ENCODE data around the gene FHAD1. TPM values are rescaled to one million over a fixed set of nuclear protein-coding genes. Genes with fewer than 3 reads are reported as not detected.

The FHAD1 gene
- total and polyA plus RNA-seq, 2 donors (not counting 1 experiment from before 2014, with no cell fraction given), result not detected

DNA sequence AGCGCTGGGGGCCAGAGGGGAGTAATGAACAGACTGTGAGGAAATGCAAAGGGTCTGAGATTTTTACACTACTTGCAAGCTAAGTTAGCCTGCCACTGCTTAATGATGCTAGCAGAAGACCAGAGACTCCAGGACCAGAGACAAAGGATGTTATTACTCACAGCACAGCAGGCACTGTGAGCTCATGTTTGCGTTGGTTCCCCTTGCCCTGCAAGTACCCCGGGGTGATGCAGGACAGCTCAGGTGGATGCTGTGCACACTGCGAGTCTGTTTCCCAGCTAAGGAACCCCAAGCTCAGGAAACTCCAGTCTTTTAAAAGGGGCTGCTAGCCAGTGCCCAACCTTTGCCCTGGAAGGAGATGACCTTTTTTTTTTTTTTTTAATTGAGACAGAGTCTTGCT is 1.2 kb downstream of the FHAD1 start:
- Histone ChIP-seq H3K9me3 (ENCODE audit: control extremely low read depth in 1 of 3, control insufficient read depth in 2 of 3, insufficient read depth in 1 of 3, low read length in 2 of 3) (peaks cover 0 to 27% (median 0%) of the 10 kb centered on the region in 3 donors), H3K9ac (ENCODE audit: low read length) (no peak overlapping the region), H3K27me3 (replicated peaks in 1 of 4; ENCODE audit: control extremely low read depth in 1 of 4, control insufficient read depth in 3 of 4, insufficient read depth in 4 of 4, low read length in 3 of 4) (peaks cover 0 to 37% (median 27%) of the 10 kb centered on the region in 4 experiments), H3K36me3 (replicated peaks in 1 of 2; ENCODE audit: control extremely low read depth in 1 of 2, control insufficient read depth in 1 of 2, extremely low read depth in 1 of 2, insufficient read depth in 2 of 2, low read length in 1 of 2) (no peaks in the 10 kb centered on the region), H4K20me1 (ENCODE audit: control insufficient read depth, insufficient read depth, low read length, poor library complexity, severe bottlenecking) (no peaks in the 10 kb centered on the region), H3K79me2 (ENCODE audit: control insufficient read depth, insufficient read depth, low read length) (no peaks in the 10 kb centered on the region), H3K4me3 (ENCODE audit: control extremely low read depth in 1 of 5, extremely low read depth in 1 of 5, insufficient read depth in 1 of 5, low read depth in 2 of 5, low read length in 4 of 5) (no peak overlapping the region), H3K27ac (ENCODE audit: low read length in 2 of 2) (no peak overlapping the region), H3K4me2 (replicated peaks; ENCODE audit: low read depth, low read length, poor library complexity, severe bottlenecking) (no peak overlapping the region), H3K4me1 (ENCODE audit: control insufficient read depth in 2 of 2, insufficient read depth in 2 of 2, low read length in 2 of 2) (peaks cover 7% of the 10 kb centered on the region in 2 donors), H2AFZ (ENCODE audit: insufficient read depth, low read depth, low read length, poor library complexity, severe bottlenecking) (no peak overlapping the region)
- no peak overlapping the region for H3K4me3 Mint-ChIP-seq
- H3K4me1 Mint-ChIP-seq, result peaks cover 6% of the 10 kb centered on the region
- WGBS (ENCODE audit: insufficient coverage), result 93% methylated on average over 3 of the region's 4 CpGs
- H3K27me3 Mint-ChIP-seq, result peaks cover 66% of the 10 kb centered on the region
- ChIA-PET CTCF (no interaction called here), POLR2A (no interaction called here)
- no peak overlapping the region for H3K27ac Mint-ChIP-seq
- DNase-seq (no peak), ATAC-seq (ENCODE audit: low read depth) (no peak)
- TF ChIP-seq, protein P1, sequence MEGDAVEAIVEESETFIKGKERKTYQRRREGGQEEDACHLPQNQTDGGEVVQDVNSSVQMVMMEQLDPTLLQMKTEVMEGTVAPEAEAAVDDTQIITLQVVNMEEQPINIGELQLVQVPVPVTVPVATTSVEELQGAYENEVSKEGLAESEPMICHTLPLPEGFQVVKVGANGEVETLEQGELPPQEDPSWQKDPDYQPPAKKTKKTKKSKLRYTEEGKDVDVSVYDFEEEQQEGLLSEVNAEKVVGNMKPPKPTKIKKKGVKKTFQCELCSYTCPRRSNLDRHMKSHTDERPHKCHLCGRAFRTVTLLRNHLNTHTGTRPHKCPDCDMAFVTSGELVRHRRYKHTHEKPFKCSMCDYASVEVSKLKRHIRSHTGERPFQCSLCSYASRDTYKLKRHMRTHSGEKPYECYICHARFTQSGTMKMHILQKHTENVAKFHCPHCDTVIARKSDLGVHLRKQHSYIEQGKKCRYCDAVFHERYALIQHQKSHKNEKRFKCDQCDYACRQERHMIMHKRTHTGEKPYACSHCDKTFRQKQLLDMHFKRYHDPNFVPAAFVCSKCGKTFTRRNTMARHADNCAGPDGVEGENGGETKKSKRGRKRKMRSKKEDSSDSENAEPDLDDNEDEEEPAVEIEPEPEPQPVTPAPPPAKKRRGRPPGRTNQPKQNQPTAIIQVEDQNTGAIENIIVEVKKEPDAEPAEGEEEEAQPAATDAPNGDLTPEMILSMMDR (IDR thresholded peaks at IDR 0.05), result no peak
- no peak for TF ChIP-seq EZH2 (IDR thresholded peaks at IDR 0.05; ENCODE audit: borderline replicate concordance, insufficient read depth, low read depth, low read length, poor library complexity, severe bottlenecking)
- no peaks in the 10 kb centered on the region for H3K9me3 Mint-ChIP-seq (ENCODE audit: insufficient read depth)
- intact Hi-C loops (cut with micrococcal nuclease), result no loop called here

DNA sequence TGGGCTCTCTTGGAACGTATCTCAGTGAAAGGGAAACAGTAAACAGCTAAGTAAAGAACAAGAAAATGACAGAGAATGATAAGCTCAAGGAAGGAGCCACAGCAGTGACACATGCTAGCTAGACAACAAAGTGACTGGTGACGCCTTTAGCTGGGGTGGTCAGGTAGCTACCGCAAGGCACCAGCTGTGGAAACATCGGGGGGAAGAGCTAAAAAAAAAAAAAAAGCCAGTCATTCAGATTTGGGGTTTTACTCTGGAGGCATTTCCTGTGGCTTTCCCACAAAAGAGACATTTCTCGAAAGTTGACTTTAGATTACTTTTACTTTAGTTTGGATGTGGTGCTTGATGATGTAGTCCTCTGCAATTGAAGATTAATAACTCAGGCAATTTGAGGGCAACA is 2.1 kb downstream of the FHAD1 start:
- intact Hi-C loops (cut with micrococcal nuclease), result no loop called here
- no peak overlapping the region for H3K27ac ChIP-seq (ENCODE audit: low read length in 2 of 2)

More for the DNA sequence above, 2.1 kb downstream of the FHAD1 start:
- CTCF ChIA-PET, result no interaction called here
- no peaks in the 10 kb centered on the region for H3K36me3 ChIP-seq (replicated peaks in 1 of 2; ENCODE audit: control extremely low read depth in 1 of 2, control insufficient read depth in 1 of 2, extremely low read depth in 1 of 2, insufficient read depth in 2 of 2, low read length in 1 of 2)
- no peak overlapping the region for H2AFZ ChIP-seq (ENCODE audit: insufficient read depth, low read depth, low read length, poor library complexity, severe bottlenecking)
- no peak for DNase-seq
- H3K27me3 ChIP-seq (replicated peaks in 1 of 4; ENCODE audit: control extremely low read depth in 1 of 4, control insufficient read depth in 3 of 4, insufficient read depth in 4 of 4, low read length in 3 of 4), result peaks cover 0 to 33% (median 27%) of the 10 kb centered on the region in 4 experiments
- no peak overlapping the region for H3K4me3 Mint-ChIP-seq
- H3K9me3 Mint-ChIP-seq (ENCODE audit: insufficient read depth), result no peaks in the 10 kb centered on the region
- H3K4me1 ChIP-seq (ENCODE audit: control insufficient read depth in 2 of 2, insufficient read depth in 2 of 2, low read length in 2 of 2), result peaks cover 7% of the 10 kb centered on the region in 2 donors
- H3K27ac Mint-ChIP-seq, result no peak overlapping the region
- no peak overlapping the region for H3K9ac ChIP-seq (ENCODE audit: low read length)
- no peak for ATAC-seq (ENCODE audit: low read depth)
- H3K9me3 ChIP-seq (ENCODE audit: control extremely low read depth in 1 of 3, control insufficient read depth in 2 of 3, insufficient read depth in 1 of 3, low read length in 2 of 3), result peaks cover 0 to 23% (median 0%) of the 10 kb centered on the region in 3 donors
- H3K79me2 ChIP-seq (ENCODE audit: control insufficient read depth, insufficient read depth, low read length), result no peaks in the 10 kb centered on the region
- no peak overlapping the region for H3K4me3 ChIP-seq (ENCODE audit: control extremely low read depth in 1 of 5, extremely low read depth in 1 of 5, insufficient read depth in 1 of 5, low read depth in 2 of 5, low read length in 4 of 5)
- POLR2A ChIA-PET, result no interaction called here
- peaks cover 6% of the 10 kb centered on the region for H3K4me1 Mint-ChIP-seq
- H3K27me3 Mint-ChIP-seq, result peaks cover 64% of the 10 kb centered on the region
- no peak overlapping the region for H3K4me2 ChIP-seq (replicated peaks; ENCODE audit: low read depth, low read length, poor library complexity, severe bottlenecking)
- no peaks in the 10 kb centered on the region for H4K20me1 ChIP-seq (ENCODE audit: control insufficient read depth, insufficient read depth, low read length, poor library complexity, severe bottlenecking)
- TF ChIP-seq, protein P1 (IDR thresholded peaks at IDR 0.05), result no peak
- no peak for TF ChIP-seq EZH2 (IDR thresholded peaks at IDR 0.05; ENCODE audit: borderline replicate concordance, insufficient read depth, low read depth, low read length, poor library complexity, severe bottlenecking)
- 4% methylated on average over 4 of the region's 5 CpGs for WGBS (ENCODE audit: insufficient coverage)
